GM21825 (cell line): ENCODE measurements around the gene CLEC16A.

Source experiments
- ATAC-seq: cut with Tn5 transposase; IDR thresholded peaks from one replicate; pipeline ENCODE4 v1.9.1; 2021; ENCODE audit warnings: mild to moderate bottlenecking, moderate library complexity; ENCODE audit not compliant: unreplicated experiment

CLEC16A gene

DNA sequence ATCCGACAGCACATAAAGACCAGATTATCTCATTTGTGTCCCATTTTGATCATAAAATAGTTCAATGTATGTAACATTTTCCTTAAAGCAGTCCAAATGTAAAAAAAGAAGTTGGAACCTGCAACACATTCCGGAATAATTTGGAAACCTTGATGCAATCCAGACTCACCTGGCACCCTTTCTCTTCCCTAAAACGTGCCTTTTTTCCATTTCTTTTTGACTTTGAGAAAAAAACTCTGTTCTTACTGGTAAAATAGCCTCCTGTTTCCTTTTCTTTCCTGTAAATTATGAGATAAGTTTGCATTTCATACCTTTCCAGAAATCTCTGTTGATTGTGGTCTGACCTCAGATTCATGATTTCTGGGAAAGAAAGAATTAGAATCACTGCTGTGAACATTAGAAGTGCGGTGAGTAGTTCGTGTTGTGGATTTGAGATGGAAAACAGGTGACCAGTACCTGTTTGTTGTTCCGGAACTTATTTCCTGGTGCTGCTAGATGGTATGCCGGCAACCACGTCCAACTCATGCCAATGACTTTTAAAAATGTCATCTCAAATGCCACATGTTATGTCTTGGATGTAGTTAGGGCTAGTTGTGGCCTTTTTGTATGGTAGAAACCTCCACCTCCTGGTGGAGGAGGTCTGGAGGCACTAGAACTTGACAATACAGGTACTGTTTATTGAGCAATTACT, 203.5 kb downstream of the CLEC16A start:
- ATAC-seq = no peak

DNA sequence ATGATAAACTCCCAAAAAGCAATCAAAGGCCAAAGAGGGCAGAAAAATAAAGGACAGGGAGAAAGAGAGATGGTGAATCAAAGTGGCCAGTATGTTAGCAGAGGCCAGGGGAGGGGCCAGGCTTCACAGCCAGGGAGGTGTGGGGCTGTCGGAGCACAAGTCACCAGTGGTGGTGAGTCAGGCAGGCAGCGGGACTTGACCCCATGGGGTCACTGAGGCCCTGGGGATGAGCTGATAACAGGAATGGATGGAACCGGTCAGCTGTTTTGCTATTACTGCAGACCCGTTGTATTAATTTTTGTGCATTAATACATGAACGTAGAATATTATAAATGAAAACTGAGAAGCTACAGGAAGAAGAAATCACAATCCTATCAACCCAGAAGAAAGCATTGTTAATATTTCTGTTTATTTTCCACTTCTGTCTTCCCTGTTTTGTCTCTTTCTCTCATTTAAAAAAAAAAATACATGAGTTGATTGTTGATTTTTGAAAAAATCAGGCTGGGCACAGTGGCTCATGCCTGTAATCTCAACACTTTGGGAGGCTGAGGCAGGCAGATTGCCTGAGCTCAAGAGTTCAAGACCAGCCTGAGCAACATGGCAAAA, 204.8 kb downstream of the CLEC16A start:
- no peak for ATAC-seq

- no peak for ATAC-seq
These were observed 205.8 kb downstream of the CLEC16A start for GRCh38 chr16:11150190-11150589.

- ATAC-seq = no peak
These were observed 207.0 kb downstream of the CLEC16A start for GRCh38 chr16:11151156-11151884.

GRCh38 chr16:11151885-11152629, 207.7 kb downstream of the CLEC16A start:
- no peak for ATAC-seq

DNA sequence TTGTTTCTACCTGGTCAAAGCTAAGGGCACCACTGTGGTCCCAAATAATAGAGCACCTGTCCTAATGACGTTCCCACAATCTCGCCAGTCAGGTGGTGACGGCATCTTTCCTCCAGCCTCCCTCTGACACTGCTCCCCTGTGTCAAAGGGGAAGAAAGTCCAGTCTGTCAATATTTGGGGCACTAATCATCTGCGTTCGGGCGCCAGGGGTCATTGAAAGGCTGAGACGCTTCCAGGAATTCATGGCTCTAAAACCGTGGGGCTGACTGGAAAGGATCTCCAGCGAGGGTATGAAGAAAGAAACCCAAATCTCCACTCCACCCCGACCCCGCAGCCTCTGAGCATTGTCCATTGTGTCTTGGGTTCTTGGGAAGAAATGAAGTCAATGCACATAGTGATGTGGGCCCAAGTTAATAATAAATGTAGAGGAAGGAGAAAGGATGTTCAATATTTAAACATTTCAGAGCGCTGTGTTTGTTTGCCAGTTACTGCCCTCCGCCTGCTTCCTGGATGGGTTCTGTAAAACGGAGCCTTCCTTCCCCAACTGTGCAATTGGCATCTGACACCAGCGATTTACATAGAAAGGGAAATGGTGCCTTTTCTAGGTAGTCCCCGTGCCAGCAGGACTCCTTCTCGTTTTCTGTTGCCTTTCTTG, 208.4 kb downstream of the CLEC16A start:
- ATAC-seq = no peak

DNA sequence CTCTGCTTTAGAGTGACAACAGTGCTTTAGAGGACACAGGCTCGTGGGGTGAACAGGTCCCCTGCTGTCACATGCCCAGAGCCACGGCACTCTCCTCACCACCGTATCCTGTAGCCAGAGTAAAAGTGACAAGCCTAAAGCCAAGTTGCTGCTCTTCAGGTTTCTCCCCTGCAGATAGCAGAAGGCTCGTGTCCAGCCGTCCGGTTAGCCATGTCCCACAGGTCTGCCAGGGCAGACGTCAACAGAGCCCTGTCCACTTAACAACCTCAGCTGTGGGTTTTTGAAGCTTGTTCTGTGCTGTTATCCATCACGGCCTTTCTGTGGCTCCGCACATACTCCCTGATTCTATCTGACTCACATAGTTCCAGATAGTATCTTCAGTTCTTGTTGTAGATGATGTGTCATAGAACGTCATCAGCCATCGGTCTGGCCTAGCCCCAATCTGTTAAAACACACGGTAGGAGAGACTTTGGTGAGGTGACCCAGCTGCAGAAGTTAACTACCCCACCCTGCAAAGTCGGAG, 211.0 kb downstream of the CLEC16A start:
- no peak for ATAC-seq

DNA sequence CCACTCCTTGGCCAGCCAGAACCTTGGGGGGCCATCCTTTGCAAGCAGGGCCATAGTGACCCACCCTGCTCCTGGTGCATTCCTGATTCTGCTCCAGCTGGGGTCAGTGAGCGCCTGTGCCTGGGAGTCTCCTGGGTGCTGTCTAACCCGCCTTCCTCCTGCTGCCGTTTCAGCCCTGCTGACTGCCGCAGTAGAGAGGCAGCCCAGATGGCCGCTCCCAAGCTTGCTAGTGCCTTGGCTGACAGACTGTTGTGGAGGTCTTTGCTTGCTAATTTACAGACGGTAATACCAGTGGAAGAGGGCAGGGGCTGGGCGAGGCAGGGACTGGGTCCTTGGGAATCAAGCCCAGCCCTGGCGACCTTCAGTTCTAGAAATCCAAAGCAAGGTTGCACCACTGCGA, 212.0 kb downstream of the CLEC16A start:
- ATAC-seq = no peak

GRCh38 chr16:11157143-11157542, 212.8 kb downstream of the CLEC16A start:
- ATAC-seq = no peak

- no peak for ATAC-seq
These were observed 213.7 kb downstream of the CLEC16A start for GRCh38 chr16:11158018-11158417.

DNA sequence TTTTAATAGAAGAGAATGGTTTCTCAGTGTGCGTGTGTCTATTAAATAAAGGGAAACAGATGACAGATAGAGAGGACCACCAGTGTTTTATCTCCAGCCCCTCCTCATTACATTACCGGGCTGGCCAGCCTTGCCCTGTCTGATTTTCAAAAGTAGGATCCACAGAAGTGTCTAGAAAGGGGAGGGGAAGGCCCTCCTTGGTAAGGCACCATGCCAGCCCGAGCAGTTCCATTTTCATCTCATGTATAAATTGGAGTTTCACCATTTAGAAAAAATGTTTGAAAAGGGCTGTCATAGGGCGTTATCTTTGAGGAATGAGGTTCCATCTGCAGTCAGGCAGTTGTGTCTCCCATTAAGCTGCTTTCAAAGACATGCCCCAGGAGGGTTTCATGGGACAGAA, 214.9 kb downstream of the CLEC16A start:
- no peak for ATAC-seq

GRCh38 chr16:11160676-11161115, 216.3 kb downstream of the CLEC16A start:
- no peak for ATAC-seq

- no peak for ATAC-seq
These were observed 217.1 kb downstream of the CLEC16A start for GRCh38 chr16:11161439-11161838.

DNA sequence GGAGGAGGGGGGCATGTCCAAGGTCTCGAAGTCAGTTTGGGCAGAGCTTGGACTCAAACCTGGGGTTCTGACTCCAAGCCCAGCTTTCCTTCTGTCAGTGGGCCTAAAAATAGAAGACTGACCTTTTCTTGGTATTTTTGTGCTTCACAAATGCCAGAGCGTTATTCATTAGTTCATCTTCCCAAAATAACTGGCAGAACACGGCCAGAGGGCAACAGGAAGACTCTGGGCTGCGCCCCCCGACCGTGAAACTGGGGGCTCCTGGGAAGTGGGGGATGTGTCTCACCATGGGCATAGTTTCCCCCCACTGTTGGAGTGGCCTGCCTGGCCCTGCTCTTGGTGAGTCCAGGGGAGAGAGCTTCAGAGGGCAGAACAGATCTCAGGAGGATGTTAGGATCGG, 217.6 kb downstream of the CLEC16A start:
- no peak for ATAC-seq

DNA sequence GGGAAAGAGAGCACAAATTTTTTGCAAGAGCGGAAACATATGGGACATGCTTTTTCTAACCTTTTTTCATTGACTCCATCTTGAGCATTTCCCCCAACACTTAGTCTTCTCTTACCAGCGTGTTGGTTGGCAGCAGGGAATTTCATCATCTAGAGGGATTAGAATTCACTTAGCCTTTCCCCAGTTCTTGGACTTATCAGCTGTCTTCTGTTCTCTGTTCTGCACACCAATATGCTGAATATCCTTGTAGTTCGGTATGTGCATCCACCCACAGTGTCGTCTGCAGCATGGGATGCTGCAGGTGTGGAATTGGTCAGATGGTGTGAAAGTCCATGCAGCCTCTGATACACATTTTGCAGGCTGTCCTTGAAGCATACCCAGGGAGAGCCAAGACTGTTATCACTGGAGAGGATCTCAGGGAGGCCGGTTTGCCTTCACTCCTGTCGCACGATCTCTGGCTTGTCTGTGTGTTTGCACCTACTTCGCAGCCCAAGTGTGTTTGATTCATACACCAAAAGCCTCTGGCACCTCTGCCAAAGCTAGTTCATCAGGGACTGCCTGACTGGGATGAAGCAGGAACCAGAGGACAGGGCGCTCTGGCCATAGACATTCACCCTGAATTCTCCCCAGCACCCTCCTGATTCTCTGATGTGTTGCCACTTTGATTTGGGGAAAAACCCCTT, 218.4 kb downstream of the CLEC16A start:
- ATAC-seq = no peak

- ATAC-seq = no peak
These were observed 219.4 kb downstream of the CLEC16A start for GRCh38 chr16:11163761-11164261.

DNA sequence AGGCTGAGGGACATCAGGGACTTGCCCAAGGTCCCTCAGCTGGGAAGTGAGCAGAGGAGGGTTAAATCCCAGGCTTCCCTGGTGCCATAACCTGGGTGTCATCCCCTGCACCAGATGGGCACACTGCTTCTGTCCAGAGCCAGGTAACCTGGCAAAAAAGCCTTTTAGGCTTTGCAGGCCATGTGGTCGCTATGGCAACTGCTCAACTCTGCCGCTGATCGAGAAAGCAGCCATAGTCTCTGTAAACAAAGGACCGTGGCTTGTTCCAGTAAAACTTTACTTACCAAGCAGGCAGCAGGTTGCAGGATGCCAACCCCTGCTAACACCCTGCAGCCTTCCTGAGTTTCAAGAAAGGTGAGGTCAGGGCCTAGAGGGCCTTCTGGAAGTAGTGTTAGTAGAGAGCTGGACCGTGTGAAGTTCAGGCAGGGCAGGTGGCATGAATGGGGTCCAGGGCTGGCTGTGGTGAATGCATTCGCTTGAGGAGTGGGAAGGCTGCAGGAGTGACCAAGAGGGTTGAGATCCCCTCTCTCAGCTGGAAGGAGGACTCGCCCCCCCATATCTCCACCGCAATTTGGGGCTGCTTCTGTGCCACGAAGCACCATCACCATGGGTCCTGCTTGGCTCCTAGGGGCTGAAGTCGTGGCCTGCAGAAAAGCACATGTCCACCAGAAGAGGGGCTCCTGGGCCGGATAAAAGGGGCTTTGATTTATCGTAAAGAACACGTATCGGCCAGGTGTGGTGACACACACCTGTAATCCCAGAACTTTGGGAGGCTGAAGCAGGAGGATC, 220.3 kb downstream of the CLEC16A start:
- ATAC-seq = no peak

- no peak for ATAC-seq
These were observed 221.0 kb downstream of the CLEC16A start for GRCh38 chr16:11165349-11165748.
